Naive thymus-derived CD4-positive, alpha-beta T cell (primary cell): Measurements from ENCODE around the gene DEFB132. TPM values are rescaled to one million over a fixed set of nuclear protein-coding genes. Genes with fewer than 3 reads are reported as not detected.
A peak's percentile ranks its signal among the peaks of the same experiment; 100 is the strongest.

ENCODE experiments used
- ATAC-seq: fragments of 150-1000 bp; cut with Tn5 transposase; 2 replicates; pipeline ENCODE4 v1.10.0; 2021; ENCODE audit warnings: mild to moderate bottlenecking, moderate library complexity
- CTCF ChIA-PET: fragments of 350-600 bp; sonication (Branson Sonifier 250); formaldehyde crosslinking; loops from one replicate; lab custom pipeline; 2021; ENCODE audit warnings: antibody characterized with exemption; lab: Charles Lee
- POLR2A ChIA-PET: fragments of 350-600 bp; sonication (Branson Sonifier 250); formaldehyde crosslinking; loops from one replicate; lab custom pipeline; 2021; ENCODE audit warnings: antibody characterized with exemption, inconsistent platforms; lab: Charles Lee
- DNase-seq, 9 donors: peaks; one replicate each; pipeline versions ENCODE4 v3.0.0 to v3.0.0-alpha.2; 2020 to 2022; ENCODE audit warnings: mixed read lengths in 1 of 9
- H3K27ac ChIP-seq: one replicate; pipeline ENCODE4 v1.7.0; 2013; ENCODE audit warnings: mild to moderate bottlenecking, low read depth, low read length, moderate library complexity
- H3K27me3 ChIP-seq, 2 donors: one replicate each; pipeline ENCODE4 v1.7.0; 2013; ENCODE audit warnings: low read length in 2 of 2, mild to moderate bottlenecking in 2 of 2, moderate library complexity in 2 of 2; ENCODE audit not compliant: control insufficient read depth in 2 of 2, insufficient read depth in 2 of 2
- H3K36me3 ChIP-seq, 3 experiments: 1 replicate in 2 of 3; 2 replicates in 1 of 3; pipeline ENCODE4 v1.7.0; 2013; ENCODE audit warnings: low read length in 3 of 3, mild to moderate bottlenecking in 3 of 3, moderate library complexity in 1 of 3; ENCODE audit not compliant: insufficient read depth in 3 of 3, control insufficient read depth in 2 of 3
- H3K4me1 ChIP-seq, 2 donors: one replicate each; pipeline ENCODE4 v1.7.0; 2013; ENCODE audit warnings: low read length in 2 of 2, mild to moderate bottlenecking in 2 of 2, moderate library complexity in 1 of 2; ENCODE audit not compliant: control insufficient read depth in 2 of 2, insufficient read depth in 2 of 2
- H3K4me3 ChIP-seq: 2 replicates; pipeline ENCODE4 v1.7.0; 2013; ENCODE audit warnings: mild to moderate bottlenecking, low read length
- H3K9me3 ChIP-seq, 3 experiments: 1 replicate in 2 of 3; 2 replicates in 1 of 3; pipeline ENCODE4 v1.7.0; 2013; ENCODE audit warnings: low read length in 3 of 3; ENCODE audit not compliant: control insufficient read depth in 2 of 3
- H3K27ac Mint-ChIP-seq, 9 donors: one replicate each; pipeline ENCODE4 v1.8.0; 2020 to 2022; ENCODE audit warnings: mixed read lengths in 9 of 9, mild to moderate bottlenecking in 8 of 9, moderate library complexity in 5 of 9, inconsistent platforms in 2 of 9
- H3K27me3 Mint-ChIP-seq, 5 donors: one replicate each; pipeline ENCODE4 v1.8.0; 2021 to 2022; ENCODE audit warnings: mixed read lengths in 5 of 5, mild to moderate bottlenecking in 1 of 5
- H3K36me3 Mint-ChIP-seq, 5 donors: one replicate each; pipeline ENCODE4 v1.8.0; 2020 to 2022; ENCODE audit warnings: mixed read lengths in 5 of 5, mild to moderate bottlenecking in 3 of 5, inconsistent platforms in 1 of 5
- H3K4me1 Mint-ChIP-seq, 7 donors: one replicate each; pipeline ENCODE4 v1.8.0; 2020 to 2022; ENCODE audit warnings: mixed read lengths in 7 of 7, mild to moderate bottlenecking in 3 of 7, inconsistent platforms in 1 of 7
- H3K4me3 Mint-ChIP-seq, 10 donors: one replicate each; pipeline ENCODE4 v1.8.0; 2020 to 2022; ENCODE audit warnings: mild to moderate bottlenecking in 10 of 10, mixed read lengths in 10 of 10, moderate library complexity in 6 of 10, inconsistent platforms in 2 of 10
- H3K9me3 Mint-ChIP-seq, 11 donors: one replicate each; pipeline ENCODE4 v1.8.0; 2020 to 2022; ENCODE audit warnings: mixed read lengths in 11 of 11, mild to moderate bottlenecking in 4 of 11, inconsistent platforms in 1 of 11, moderate library complexity in 1 of 11
- intact Hi-C, 2 donors: fragments of 100-400 bp; cut with micrococcal nuclease; formaldehyde crosslinking; loops; one replicate each; pipeline ENCODE4 v1.15.1; 2023
- polyA plus RNA-seq, 2 donors: library from polyadenylated mRNA; unstranded; fragments of 300-500 nt; fragmentation: Illumina TruSeq; gene quantifications; one replicate each; pipeline ENCODE4 v1.2.3, GENCODE V29; 2021
- total RNA-seq, 6 experiments: library from RNA in 5 of 6; stranded (reverse) in 5 of 6; gene quantifications; 1 replicate in 5 of 6; 2 replicates in 1 of 6; pipeline ENCODE4 v1.2.3 and lab custom pipeline; 2021 to 2026

Gene DEFB132
- total and polyA plus RNA-seq, 7 experiments from 2014 or later = not detected

DNA sequence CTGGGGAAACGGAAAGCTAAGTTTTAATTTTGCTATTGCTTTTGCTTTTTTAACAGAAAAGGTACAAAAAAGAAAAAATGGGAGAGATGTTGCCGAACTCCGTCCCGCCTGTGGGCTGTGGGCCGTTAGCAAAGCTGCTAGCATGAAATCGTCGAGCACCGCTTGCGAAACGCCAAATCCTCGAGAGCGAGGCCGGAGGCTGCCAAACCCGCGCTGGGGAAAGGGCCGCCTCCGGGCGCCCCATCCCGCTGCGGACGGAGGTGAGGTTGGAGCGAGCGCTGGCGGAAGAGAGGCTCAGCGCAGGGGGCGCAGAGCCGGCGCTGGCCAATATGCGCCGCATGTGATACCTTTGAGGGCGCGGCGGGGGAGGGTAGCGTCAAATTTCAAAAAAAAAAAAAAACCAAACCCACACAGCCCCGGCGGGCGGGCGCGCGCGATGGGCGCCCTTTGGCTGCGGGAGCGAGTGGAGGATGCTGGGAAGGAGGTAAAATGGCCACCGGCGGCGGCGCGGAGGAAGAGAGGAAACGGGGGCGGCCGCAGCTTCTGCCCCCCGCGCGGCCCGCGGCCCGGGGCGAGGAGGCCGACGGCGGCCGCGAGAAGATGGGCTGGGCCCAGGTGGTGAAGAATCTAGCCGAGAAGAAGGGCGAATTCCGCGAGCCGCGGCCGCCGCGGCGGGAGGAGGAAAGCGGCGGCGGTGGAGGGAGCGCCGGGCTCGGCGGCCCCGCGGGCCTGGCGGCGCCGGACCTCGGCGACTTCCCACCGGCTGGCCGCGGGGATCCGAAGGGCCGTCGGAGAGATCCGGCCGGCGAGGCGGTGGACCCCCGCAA is 39.8 kb downstream of the DEFB132 start, which contains the start of gene ZCCHC3:
Gene ZCCHC3, plus strand, starts transcription at position 473 of the 827 bp plus-strand sequence. Its CDS starts 17 bp downstream, at position 490.
- peak within 1 kb of the TSS; percentile 92 to 100 (median 98) for H3K4me3 Mint-ChIP-seq
- ATAC-seq = peak; percentile 94
- H3K27ac Mint-ChIP-seq = peak within 1 kb of the TSS; percentile 94 to 100 (median 97)
- peaks cover 0 to 8% (median 0%) of the 10 kb centered on the region in 11 donors for H3K9me3 Mint-ChIP-seq
- Histone ChIP-seq H3K36me3 (peaks cover 0 to 12% (median 0%) of the 10 kb centered on the region in 3 experiments), H3K4me1 (peaks cover 14 to 21% of the 10 kb centered on the region in 2 donors), H3K9me3 (no peaks in the 10 kb centered on the region), H3K27ac (peak within 1 kb of the TSS; percentile 91), H3K4me3 (peak within 1 kb of the TSS; percentile 96), H3K27me3 (no peaks in the 10 kb centered on the region)
- peaks cover 0 to 2% (median 0%) of the 10 kb centered on the region in 5 donors for H3K27me3 Mint-ChIP-seq
- ChIA-PET CTCF (interaction anchor here (0.6 to 1.2 kb wide), 3 partner anchors 34 to 182 kb away, joined by 3 read pairs; no protein-coding TSS in a partner anchor), POLR2A (interaction anchor here (0.6 to 6.1 kb wide), 14 partner anchors 12 to 957 kb away, joined by 3 to 74 read pairs (median 4); partner anchors contain the start of genes CSNK2A1 and SOX12)
- intact Hi-C loops = loop anchor here (1.0 kb wide), 5 partner anchors 13 to 246 kb away; partner anchors contain the start of genes CSNK2A1 (in 1 of the 2) and SOX12 (in 1 of the 2)
- peak; percentile 72 to 89 (median 84) for DNase-seq
- peaks cover 33 to 51% (median 40%) of the 10 kb centered on the region in 7 donors for H3K4me1 Mint-ChIP-seq
- H3K36me3 Mint-ChIP-seq = peaks cover 0 to 25% (median 0%) of the 10 kb centered on the region in 5 donors

DNA sequence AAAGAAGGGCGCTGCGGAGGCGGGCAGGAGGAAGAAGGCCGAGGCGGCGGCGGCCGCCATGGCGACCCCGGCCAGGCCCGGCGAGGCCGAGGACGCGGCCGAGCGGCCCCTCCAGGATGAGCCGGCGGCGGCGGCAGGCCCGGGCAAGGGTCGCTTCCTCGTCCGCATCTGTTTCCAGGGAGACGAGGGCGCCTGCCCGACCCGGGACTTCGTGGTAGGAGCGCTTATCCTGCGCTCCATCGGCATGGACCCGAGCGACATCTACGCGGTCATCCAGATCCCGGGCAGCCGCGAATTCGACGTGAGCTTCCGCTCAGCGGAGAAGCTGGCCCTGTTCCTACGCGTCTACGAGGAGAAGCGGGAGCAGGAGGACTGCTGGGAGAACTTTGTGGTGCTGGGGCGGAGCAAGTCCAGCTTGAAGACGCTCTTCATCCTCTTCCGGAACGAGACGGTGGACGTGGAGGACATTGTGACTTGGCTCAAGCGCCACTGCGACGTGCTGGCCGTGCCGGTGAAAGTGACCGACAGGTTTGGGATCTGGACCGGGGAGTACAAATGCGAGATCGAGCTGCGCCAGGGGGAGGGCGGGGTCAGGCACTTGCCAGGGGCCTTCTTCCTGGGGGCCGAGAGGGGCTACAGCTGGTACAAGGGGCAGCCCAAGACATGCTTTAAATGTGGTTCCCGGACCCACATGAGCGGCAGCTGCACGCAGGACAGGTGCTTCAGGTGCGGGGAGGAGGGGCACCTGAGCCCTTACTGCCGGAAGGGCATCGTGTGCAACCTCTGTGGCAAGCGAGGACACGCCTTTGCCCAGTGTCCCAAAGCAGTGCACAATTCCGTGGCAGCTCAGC is 40.6 kb downstream of the DEFB132 start:
- peaks cover 0 to 8% (median 0%) of the 10 kb centered on the region in 11 donors for H3K9me3 Mint-ChIP-seq
- peaks cover 0 to 23% (median 0%) of the 10 kb centered on the region in 5 donors for H3K36me3 Mint-ChIP-seq

GRCh38 chr20:298776-299391 is 41.4 kb downstream of the DEFB132 start:
- Mint-ChIP-seq H3K4me1 (peaks cover 33 to 48% (median 37%) of the 10 kb centered on the region in 7 donors), H3K4me3 (peak overlapping the region; percentile 92 to 100 (median 98)), H3K9me3 (peaks cover 0 to 8% (median 0%) of the 10 kb centered on the region in 11 donors), H3K36me3 (peaks cover 0 to 23% (median 0%) of the 10 kb centered on the region in 5 donors), H3K27me3 (peaks cover 0 to 2% (median 0%) of the 10 kb centered on the region in 5 donors), H3K27ac (peak overlapping the region; percentile 93 to 99 (median 97))
- ChIA-PET POLR2A (interaction anchor here (0.7 to 6.1 kb wide), 7 partner anchors 9 to 41 kb away, joined by 3 to 74 read pairs (median 6); partner anchors contain the start of gene SOX12), CTCF (interaction anchor here (1.9 kb wide), 1 partner anchor 32 kb away, joined by 6 read pairs; no protein-coding TSS in a partner anchor)
- H3K27ac ChIP-seq = peak overlapping the region; percentile 91
- peak overlapping the region; percentile 96 for H3K4me3 ChIP-seq
- DNase-seq (peak in 1 of 9 donors; percentile 33), ATAC-seq (no peak)
- intact Hi-C loops = loop anchor here (1.0 to 2.0 kb wide), 4 partner anchors 9 to 164 kb away; partner anchors contain the start of genes C20orf96 (in 2 of the 2) and TBC1D20 (in 1 of the 2)
- peaks cover 14 to 21% of the 10 kb centered on the region in 2 donors for H3K4me1 ChIP-seq
- H3K27me3 ChIP-seq = no peaks in the 10 kb centered on the region
- H3K36me3 ChIP-seq = peaks cover 0 to 12% (median 0%) of the 10 kb centered on the region in 3 experiments
- no peaks in the 10 kb centered on the region for H3K9me3 ChIP-seq

More for the DNA sequence above, 40.6 kb downstream of the DEFB132 start:
- ATAC-seq = peak; percentile 19
- ChIA-PET CTCF (interaction anchor here (0.5 to 1.9 kb wide), 3 partner anchors 33 to 210 kb away, joined by 3 to 6 read pairs (median 3); no protein-coding TSS in a partner anchor), POLR2A (interaction anchor here (0.6 to 6.1 kb wide), 10 partner anchors 9 to 245 kb away, joined by 3 to 74 read pairs (median 4); partner anchors contain the start of genes CSNK2A1 and SOX12)
- Histone ChIP-seq H3K4me3 (peak overlapping the region; percentile 96), H3K4me1 (peaks cover 14 to 21% of the 10 kb centered on the region in 2 donors), H3K9me3 (no peaks in the 10 kb centered on the region), H3K27me3 (no peaks in the 10 kb centered on the region), H3K27ac (peak overlapping the region; percentile 91), H3K36me3 (peaks cover 0 to 12% (median 0%) of the 10 kb centered on the region in 3 experiments)
- Mint-ChIP-seq H3K27me3 (peaks cover 0 to 2% (median 0%) of the 10 kb centered on the region in 5 donors), H3K27ac (peak overlapping the region; percentile 93 to 99 (median 97)), H3K4me3 (peak overlapping the region; percentile 92 to 100 (median 98)), H3K4me1 (peaks cover 33 to 48% (median 37%) of the 10 kb centered on the region in 7 donors)
- peak; percentile 16 to 51 (median 38) for DNase-seq
- intact Hi-C loops = loop anchor here (1.0 to 2.0 kb wide), 8 partner anchors 8 to 245 kb away; partner anchors contain the start of genes C20orf96 (in 2 of the 2), CSNK2A1 (in 1 of the 2), SOX12 (in 1 of the 2) and TBC1D20 (in 1 of the 2)

GRCh38 chr20:300345-300990 is 42.9 kb downstream of the DEFB132 start:
- ChIA-PET POLR2A (interaction anchor here (0.6 to 6.1 kb wide), 7 partner anchors 9 to 73 kb away, joined by 3 to 74 read pairs (median 4); partner anchors contain the start of genes DEFB129 and SOX12), CTCF (interaction anchor here (0.9 kb wide), 1 partner anchor 10 kb away, joined by 3 read pairs; no protein-coding TSS in a partner anchor)
- ATAC-seq = no peak
- Mint-ChIP-seq H3K36me3 (peaks cover 0 to 23% (median 0%) of the 10 kb centered on the region in 5 donors), H3K27ac (peak overlapping the region in 8 of 9 donors; percentile 25 to 98 (median 54)), H3K4me1 (peaks cover 33 to 44% (median 37%) of the 10 kb centered on the region in 7 donors), H3K27me3 (peaks cover 0 to 2% (median 0%) of the 10 kb centered on the region in 5 donors), H3K4me3 (peak overlapping the region; percentile 4 to 100 (median 73)), H3K9me3 (peaks cover 0 to 8% (median 0%) of the 10 kb centered on the region in 11 donors)
- Histone ChIP-seq H3K27ac (peak overlapping the region; percentile 91), H3K4me3 (no peak overlapping the region), H3K9me3 (no peaks in the 10 kb centered on the region), H3K4me1 (peaks cover 14 to 21% of the 10 kb centered on the region in 2 donors), H3K27me3 (no peaks in the 10 kb centered on the region), H3K36me3 (peaks cover 0 to 12% (median 0%) of the 10 kb centered on the region in 3 experiments)
- intact Hi-C loops = no loop called here
- DNase-seq = no peak
